Mesendoderm (in vitro differentiated cells): ENCODE results near the gene GPC1.

ENCODE experiments used
- DNase-seq: peaks from one replicate; pipeline ENCODE4 v3.0.0; 2013
- H2AK5ac ChIP-seq: 2 replicates; pipeline ENCODE4 v1.6.1; 2013; ENCODE audit warnings: low read length, inconsistent platforms
- H2BK120ac ChIP-seq: 2 replicates; pipeline ENCODE4 v1.6.1; 2013; ENCODE audit warnings: low read depth, mild to moderate bottlenecking, low read length, moderate library complexity, mixed read lengths
- H2BK15ac ChIP-seq: replicated peaks from 2 replicates; pipeline ENCODE4 v1.6.1; 2013; ENCODE audit warnings: low read depth, mild to moderate bottlenecking, moderate library complexity
- H2BK5ac ChIP-seq: 2 replicates; pipeline ENCODE4 v1.6.1; 2013; ENCODE audit warnings: low read length, inconsistent platforms
- H3K18ac ChIP-seq: 2 replicates; pipeline ENCODE4 v1.6.1; 2013; ENCODE audit warnings: mild to moderate bottlenecking, low read length, mixed read lengths
- H3K23ac ChIP-seq: one replicate; pipeline ENCODE4 v1.6.1; 2013; ENCODE audit warnings: low read length
- H3K27ac ChIP-seq: 2 replicates; pipeline ENCODE4 v1.5.1; 2013; ENCODE audit warnings: low read depth, mild to moderate bottlenecking, inconsistent platforms, low read length, moderate library complexity
- H3K27me3 ChIP-seq: 2 replicates; pipeline ENCODE4 v1.6.1; 2013; ENCODE audit warnings: low read length, control low read depth, mild to moderate bottlenecking, inconsistent platforms; ENCODE audit not compliant: insufficient read depth, poor library complexity
- H3K36me3 ChIP-seq: 2 replicates; pipeline ENCODE4 v1.6.1; 2013; ENCODE audit warnings: low read length, inconsistent platforms; ENCODE audit not compliant: control insufficient read depth, insufficient read depth
- H3K4ac ChIP-seq: one replicate; pipeline ENCODE4 v1.6.1; 2013; ENCODE audit warnings: low read depth, mild to moderate bottlenecking, low read length, moderate library complexity
- H3K4me1 ChIP-seq: 2 replicates; pipeline ENCODE4 v1.6.1; 2013; ENCODE audit warnings: low read depth, low read length, inconsistent platforms; ENCODE audit not compliant: control insufficient read depth
- H3K4me2 ChIP-seq: 2 replicates; pipeline ENCODE4 v1.6.1; 2013; ENCODE audit warnings: low read length
- H3K4me3 ChIP-seq: 2 replicates; pipeline ENCODE4 v1.5.1; 2013; ENCODE audit warnings: mild to moderate bottlenecking, low read length
- H3K56ac ChIP-seq: one replicate; pipeline ENCODE4 v1.6.1; 2013; ENCODE audit warnings: low read length
- H3K79me1 ChIP-seq: 2 replicates; pipeline ENCODE4 v1.6.1; 2013; ENCODE audit warnings: low read length, inconsistent platforms
- H3K79me2 ChIP-seq: 2 replicates; pipeline ENCODE4 v1.6.1; 2013; ENCODE audit warnings: mild to moderate bottlenecking, low read length; ENCODE audit not compliant: control insufficient read depth, insufficient read depth
- H3K9ac ChIP-seq: 2 replicates; pipeline ENCODE4 v1.6.1; 2013; ENCODE audit warnings: low read length, inconsistent platforms
- H4K5ac ChIP-seq: one replicate; pipeline ENCODE4 v1.6.1; 2013; ENCODE audit warnings: low read length
- H4K8ac ChIP-seq: one replicate; pipeline ENCODE4 v1.6.1; 2013; ENCODE audit warnings: low read depth, mild to moderate bottlenecking, control low read depth, low read length, moderate library complexity
- WGBS: extraction: QIAGEN DNeasy Blood & Tissue Kit; methylation state at CpG from one replicate; pipeline ENCODE4 v1.1.7; 2013; ENCODE audit warnings: low lambda C conversion rate, missing lambda C conversion rate; ENCODE audit not compliant: insufficient coverage; ENCODE audit errors: extremely low coverage; 5-methylcytosine and 5-hydroxymethylcytosine counted together

The GPC1 gene

GRCh38 chr2:240500561-240501423 is 65.3 kb downstream of the GPC1 start:
- H3K9ac ChIP-seq = no peak overlapping the region
- WGBS = no CpG with 5 or more reads among the region's 24 CpGs

GRCh38 chr2:240501531-240501991 is 66.1 kb downstream of the GPC1 start:
- no peak overlapping the region for H3K4me2 ChIP-seq
- no peak overlapping the region for H3K9ac ChIP-seq
- no peaks in the 10 kb centered on the region for H3K27me3 ChIP-seq
- H3K56ac ChIP-seq = no peak overlapping the region
- no peak overlapping the region for H3K18ac ChIP-seq
- no peaks in the 10 kb centered on the region for H3K79me2 ChIP-seq
- no peak overlapping the region for H2BK5ac ChIP-seq
- no peak overlapping the region for H3K4ac ChIP-seq
- no peak overlapping the region for H2AK5ac ChIP-seq
- H3K36me3 ChIP-seq = no peaks in the 10 kb centered on the region
- no peak for DNase-seq
- H3K4me3 ChIP-seq = no peak overlapping the region
- no peak overlapping the region for H4K8ac ChIP-seq
- H2BK120ac ChIP-seq = no peak overlapping the region
- H3K79me1 ChIP-seq = no peaks in the 10 kb centered on the region
- H2BK15ac ChIP-seq = no peak overlapping the region
- H3K23ac ChIP-seq = no peak overlapping the region
- H3K27ac ChIP-seq = no peak overlapping the region
- H3K4me1 ChIP-seq = no peaks in the 10 kb centered on the region
- no peak overlapping the region for H4K5ac ChIP-seq
- whole genome bisulfite sequencing = no CpG with 5 or more reads among the region's 13 CpGs

More at GRCh38 chr2:240500561-240501423, 65.3 kb downstream of the GPC1 start:
- H2BK15ac ChIP-seq = no peak overlapping the region
- H3K79me2 ChIP-seq = no peaks in the 10 kb centered on the region
- no peak overlapping the region for H3K4ac ChIP-seq
- H3K4me3 ChIP-seq = no peak overlapping the region
- H3K4me1 ChIP-seq = no peaks in the 10 kb centered on the region
- H2BK120ac ChIP-seq = no peak overlapping the region
- H2AK5ac ChIP-seq = no peak overlapping the region
- no peak for DNase-seq
- H2BK5ac ChIP-seq = no peak overlapping the region
- no peaks in the 10 kb centered on the region for H3K79me1 ChIP-seq
- no peak overlapping the region for H3K18ac ChIP-seq
- no peak overlapping the region for H3K27ac ChIP-seq
- no peak overlapping the region for H4K5ac ChIP-seq
- no peak overlapping the region for H3K56ac ChIP-seq
- no peaks in the 10 kb centered on the region for H3K27me3 ChIP-seq
- no peak overlapping the region for H3K23ac ChIP-seq
- H3K36me3 ChIP-seq = no peaks in the 10 kb centered on the region
- no peak overlapping the region for H4K8ac ChIP-seq
- no peak overlapping the region for H3K4me2 ChIP-seq

GRCh38 chr2:240502059-240502429 is 66.6 kb downstream of the GPC1 start:
- H3K27ac ChIP-seq = no peak overlapping the region
- H3K79me2 ChIP-seq = no peaks in the 10 kb centered on the region
- H3K79me1 ChIP-seq = no peaks in the 10 kb centered on the region
- H2BK15ac ChIP-seq = no peak overlapping the region
- H3K4ac ChIP-seq = no peak overlapping the region
- no CpG with 5 or more reads among the region's 5 CpGs for WGBS
- H2BK5ac ChIP-seq = no peak overlapping the region
- H3K4me2 ChIP-seq = no peak overlapping the region
- H3K56ac ChIP-seq = no peak overlapping the region
- H3K36me3 ChIP-seq = no peaks in the 10 kb centered on the region
- no peak overlapping the region for H3K18ac ChIP-seq
- no peak overlapping the region for H2AK5ac ChIP-seq
- no peak for DNase-seq
- H4K5ac ChIP-seq = no peak overlapping the region
- no peak overlapping the region for H3K9ac ChIP-seq
- H3K23ac ChIP-seq = no peak overlapping the region
- H3K4me1 ChIP-seq = no peaks in the 10 kb centered on the region
- no peaks in the 10 kb centered on the region for H3K27me3 ChIP-seq
- no peak overlapping the region for H4K8ac ChIP-seq
- no peak overlapping the region for H3K4me3 ChIP-seq
- H2BK120ac ChIP-seq = no peak overlapping the region

DNA sequence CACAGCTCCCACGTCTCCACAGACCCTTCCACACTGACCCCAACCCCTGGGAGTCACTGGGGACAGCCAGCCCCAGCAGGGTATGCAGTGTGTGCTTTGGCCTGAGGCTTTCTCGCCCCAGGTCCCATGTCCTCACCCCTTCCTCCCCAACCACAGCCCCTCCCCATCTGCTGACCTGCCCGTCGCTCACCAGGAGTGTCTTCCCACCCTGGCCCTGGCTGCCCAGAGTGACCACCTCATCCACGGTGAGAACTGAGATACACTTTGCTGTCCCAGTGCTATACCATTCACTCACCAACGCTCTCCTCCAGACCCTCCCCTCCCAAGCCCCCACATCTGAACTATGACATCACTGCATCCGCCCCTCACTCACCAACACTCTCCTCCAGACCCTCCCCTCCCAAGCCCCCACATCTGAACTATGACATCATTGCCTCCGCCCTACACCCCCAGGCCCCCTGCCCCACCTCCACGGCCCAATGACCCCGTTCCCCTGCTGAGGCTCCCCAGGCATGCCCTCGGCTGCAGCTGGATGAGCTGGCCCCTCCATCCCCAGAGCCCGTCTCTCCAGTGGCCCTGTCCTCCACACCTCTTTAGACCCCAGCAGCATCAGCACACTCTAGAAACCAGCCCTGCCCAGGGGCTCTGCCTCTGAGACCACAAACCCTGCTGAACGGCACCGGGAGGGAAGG is 67.1 kb downstream of the GPC1 start:
- Histone ChIP-seq H2BK120ac (no peak overlapping the region), H3K27me3 (no peaks in the 10 kb centered on the region), H3K4me3 (no peak overlapping the region), H3K23ac (no peak overlapping the region), H3K4ac (no peak overlapping the region), H3K27ac (no peak overlapping the region), H2BK5ac (no peak overlapping the region), H3K9ac (no peak overlapping the region), H2BK15ac (no peak overlapping the region), H4K5ac (no peak overlapping the region), H3K79me2 (no peaks in the 10 kb centered on the region), H3K36me3 (no peaks in the 10 kb centered on the region), H3K56ac (no peak overlapping the region), H3K4me2 (no peak overlapping the region), H3K18ac (no peak overlapping the region), H3K4me1 (no peaks in the 10 kb centered on the region), H2AK5ac (no peak overlapping the region), H3K79me1 (no peaks in the 10 kb centered on the region), H4K8ac (no peak overlapping the region)
- no peak for DNase-seq
- WGBS = no CpG with 5 or more reads among the region's 14 CpGs

DNA sequence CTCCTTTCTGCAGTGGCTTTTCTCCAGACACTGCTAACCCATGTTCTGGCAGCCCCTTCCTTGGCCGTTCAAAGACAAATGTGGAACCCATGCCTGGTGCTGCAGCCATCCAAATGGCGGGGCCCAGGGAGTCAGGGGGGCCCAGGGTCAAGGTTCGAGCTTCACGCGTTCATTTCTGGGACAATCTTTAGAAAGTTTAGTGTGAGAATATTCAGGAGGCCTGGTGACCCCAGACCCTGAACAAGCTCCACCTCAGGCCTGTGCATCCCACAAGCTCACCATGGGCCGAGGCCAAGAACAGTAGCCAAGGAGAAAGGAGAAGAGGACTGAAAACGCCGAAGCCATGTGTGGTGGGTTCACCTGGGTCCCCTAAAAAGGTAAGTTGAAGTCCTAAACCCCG is 67.9 kb downstream of the GPC1 start:
- H3K79me2 ChIP-seq = no peaks in the 10 kb centered on the region
- H3K27me3 ChIP-seq = no peaks in the 10 kb centered on the region
- H2BK5ac ChIP-seq = no peak overlapping the region
- H2AK5ac ChIP-seq = no peak overlapping the region
- H3K4me2 ChIP-seq = no peak overlapping the region
- H2BK120ac ChIP-seq = no peak overlapping the region
- no peaks in the 10 kb centered on the region for H3K79me1 ChIP-seq
- no peak overlapping the region for H4K5ac ChIP-seq
- H4K8ac ChIP-seq = no peak overlapping the region
- no peak overlapping the region for H3K4me3 ChIP-seq
- no peak overlapping the region for H2BK15ac ChIP-seq
- no peak overlapping the region for H3K9ac ChIP-seq
- no peak overlapping the region for H3K4ac ChIP-seq
- no peaks in the 10 kb centered on the region for H3K4me1 ChIP-seq
- no peak overlapping the region for H3K27ac ChIP-seq
- no peak for DNase-seq
- H3K36me3 ChIP-seq = no peaks in the 10 kb centered on the region
- H3K18ac ChIP-seq = no peak overlapping the region
- no CpG with 5 or more reads among the region's 9 CpGs for WGBS
- no peak overlapping the region for H3K23ac ChIP-seq
- H3K56ac ChIP-seq = no peak overlapping the region
